ENCODE measurements around the gene NCR2.

NCR2 gene

GRCh38 chr6:41374618-41375590 lies 39.5 kb downstream of the NCR2 start:
- WGBS, 2 experiments (ENCODE audit: insufficient coverage in 2 of 2): 0 to 2% methylated on average over 13 to 31 of the region's 46 CpGs
- no peaks in the 10 kb centered on the region for H3K36me3 ChIP-seq (ENCODE audit: control insufficient read depth, insufficient read depth, low read length)
- peak overlapping the region; percentile 3 for H3K4me3 ChIP-seq (ENCODE audit: extremely low read depth, insufficient read depth, low read length, poor library complexity, severe bottlenecking)
- no peaks in the 10 kb centered on the region for H3K9me3 ChIP-seq (ENCODE audit: control insufficient read depth, low read length)
- H3K27ac ChIP-seq (ENCODE audit: low read depth, low read length, severe bottlenecking): no peak overlapping the region
- H3K4me1 ChIP-seq (ENCODE audit: control insufficient read depth, insufficient read depth, low read length, poor library complexity, severe bottlenecking): peaks cover 45% of the 10 kb centered on the region

DNA sequence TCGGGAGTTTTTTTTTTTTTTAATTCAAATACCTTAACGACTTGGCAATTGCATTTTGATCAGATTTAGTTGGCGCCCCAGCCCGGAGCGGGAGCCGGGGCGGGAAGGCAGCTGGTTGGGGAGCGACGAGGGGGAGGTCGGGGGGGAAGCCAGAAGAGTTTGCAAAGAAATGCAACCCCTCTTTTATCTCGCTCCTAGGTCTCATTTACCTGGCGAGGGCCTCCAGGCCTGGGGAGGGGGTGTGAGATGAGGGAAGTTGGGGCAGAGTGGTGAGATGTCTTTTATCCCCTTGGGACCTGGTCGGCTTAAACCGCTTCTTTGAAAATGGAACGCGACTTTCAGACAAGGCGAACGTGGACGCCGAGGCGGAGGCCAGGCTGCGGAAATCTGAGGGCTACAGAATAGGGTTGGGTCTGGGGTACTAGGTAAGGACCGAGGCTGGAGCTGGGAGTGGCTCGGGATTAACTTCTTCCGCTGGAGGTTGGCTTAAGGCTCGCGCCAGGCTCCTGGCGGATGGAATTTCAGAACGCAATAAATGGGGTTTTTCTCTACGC lies 40.3 kb downstream of the NCR2 start:
- H3K36me3 ChIP-seq (ENCODE audit: control insufficient read depth, insufficient read depth, low read length): no peaks in the 10 kb centered on the region
- H3K27ac ChIP-seq (ENCODE audit: low read depth, low read length, severe bottlenecking): no peak overlapping the region
- H3K4me1 ChIP-seq (ENCODE audit: control insufficient read depth, insufficient read depth, low read length, poor library complexity, severe bottlenecking): peaks cover 40% of the 10 kb centered on the region
- H3K9me3 ChIP-seq (ENCODE audit: control insufficient read depth, low read length): no peaks in the 10 kb centered on the region
- 0 to 2% methylated on average over 10 to 22 of the region's 30 CpGs for WGBS, 2 experiments (ENCODE audit: insufficient coverage in 2 of 2)
- H3K4me3 ChIP-seq (ENCODE audit: extremely low read depth, insufficient read depth, low read length, poor library complexity, severe bottlenecking): no peak overlapping the region

DNA sequence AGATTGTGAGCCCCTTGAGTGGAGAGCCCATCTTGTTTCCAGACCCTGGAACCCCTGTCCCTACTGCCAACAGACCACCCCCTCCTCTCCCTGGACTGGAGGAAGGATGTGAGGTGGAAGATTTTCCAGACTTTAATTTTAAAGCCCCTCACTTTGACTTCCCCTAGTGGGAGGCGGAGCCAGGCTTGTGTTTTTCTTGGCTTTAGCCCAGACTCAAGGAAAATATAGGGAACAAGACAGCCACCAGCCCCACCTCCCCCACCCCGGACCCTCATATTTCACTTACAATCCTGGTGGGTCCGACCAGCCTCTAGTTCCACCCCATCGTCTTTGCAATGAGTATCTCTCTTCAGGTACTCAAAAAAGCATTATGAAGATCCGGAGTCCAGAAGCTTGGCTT lies 40.8 kb downstream of the NCR2 start:
- Histone ChIP-seq H3K9me3 (ENCODE audit: control insufficient read depth, low read length) (no peaks in the 10 kb centered on the region), H3K4me3 (ENCODE audit: extremely low read depth, insufficient read depth, low read length, poor library complexity, severe bottlenecking) (no peak overlapping the region), H3K36me3 (ENCODE audit: control insufficient read depth, insufficient read depth, low read length) (no peaks in the 10 kb centered on the region), H3K27ac (ENCODE audit: low read depth, low read length, severe bottlenecking) (no peak overlapping the region), H3K4me1 (ENCODE audit: control insufficient read depth, insufficient read depth, low read length, poor library complexity, severe bottlenecking) (peaks cover 35% of the 10 kb centered on the region)
- WGBS, 2 experiments (ENCODE audit: insufficient coverage in 2 of 2): 30 to 44% methylated on average over 5 of the region's 5 CpGs

GRCh38 chr6:41377071-41377470 lies 41.7 kb downstream of the NCR2 start:
- no peak overlapping the region for H3K27ac ChIP-seq (ENCODE audit: low read depth, low read length, severe bottlenecking)
- 84% methylated on average over 3 of the region's 4 CpGs; no CpG with 5 or more reads in 1 of the 2 experiments for WGBS, 2 experiments (ENCODE audit: insufficient coverage in 2 of 2)
- no peaks in the 10 kb centered on the region for H3K9me3 ChIP-seq (ENCODE audit: control insufficient read depth, low read length)
- no peak overlapping the region for H3K4me3 ChIP-seq (ENCODE audit: extremely low read depth, insufficient read depth, low read length, poor library complexity, severe bottlenecking)
- no peaks in the 10 kb centered on the region for H3K36me3 ChIP-seq (ENCODE audit: control insufficient read depth, insufficient read depth, low read length)
- H3K4me1 ChIP-seq (ENCODE audit: control insufficient read depth, insufficient read depth, low read length, poor library complexity, severe bottlenecking): peaks cover 26% of the 10 kb centered on the region

GRCh38 chr6:41379306-41379705 lies 43.9 kb downstream of the NCR2 start:
- peaks cover 13% of the 10 kb centered on the region for H3K4me1 ChIP-seq (ENCODE audit: control insufficient read depth, insufficient read depth, low read length, poor library complexity, severe bottlenecking)
- no peaks in the 10 kb centered on the region for H3K9me3 ChIP-seq (ENCODE audit: control insufficient read depth, low read length)
- H3K4me3 ChIP-seq (ENCODE audit: extremely low read depth, insufficient read depth, low read length, poor library complexity, severe bottlenecking): no peak overlapping the region
- H3K36me3 ChIP-seq (ENCODE audit: control insufficient read depth, insufficient read depth, low read length): no peaks in the 10 kb centered on the region
- no peak overlapping the region for H3K27ac ChIP-seq (ENCODE audit: low read depth, low read length, severe bottlenecking)

GRCh38 chr6:41386594-41386993 lies 51.2 kb downstream of the NCR2 start:
- 81 to 100% methylated on average over 2 of the region's 2 CpGs for WGBS, 2 experiments (ENCODE audit: insufficient coverage in 2 of 2)
- H3K4me1 ChIP-seq (ENCODE audit: control insufficient read depth, insufficient read depth, low read length, poor library complexity, severe bottlenecking): no peaks in the 10 kb centered on the region
- no peak overlapping the region for H3K4me3 ChIP-seq (ENCODE audit: extremely low read depth, insufficient read depth, low read length, poor library complexity, severe bottlenecking)
- no peak overlapping the region for H3K27ac ChIP-seq (ENCODE audit: low read depth, low read length, severe bottlenecking)
- no peaks in the 10 kb centered on the region for H3K36me3 ChIP-seq (ENCODE audit: control insufficient read depth, insufficient read depth, low read length)
- no peaks in the 10 kb centered on the region for H3K9me3 ChIP-seq (ENCODE audit: control insufficient read depth, low read length)

DNA sequence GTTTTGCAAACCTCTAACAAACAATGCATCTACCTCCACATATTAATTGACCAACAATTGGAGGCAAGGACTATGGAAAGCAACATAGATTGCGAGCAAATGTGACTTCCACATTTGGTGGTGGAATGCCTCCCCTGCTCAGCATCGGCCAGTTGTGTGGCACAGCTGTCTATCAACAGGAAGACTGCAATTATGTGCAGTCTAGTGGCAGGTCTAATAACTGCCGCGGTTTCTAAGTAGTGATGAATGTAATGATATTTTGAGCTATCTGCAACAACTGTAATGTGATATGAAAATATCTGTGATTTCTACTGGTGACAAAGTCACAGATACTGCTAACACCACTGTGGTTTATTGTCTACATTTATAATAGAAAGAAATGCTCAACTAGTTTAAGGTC lies 56.8 kb downstream of the NCR2 start:
- Histone ChIP-seq H3K4me3 (ENCODE audit: extremely low read depth, insufficient read depth, low read length, poor library complexity, severe bottlenecking) (no peak overlapping the region), H3K36me3 (ENCODE audit: control insufficient read depth, insufficient read depth, low read length) (no peaks in the 10 kb centered on the region), H3K9me3 (ENCODE audit: control insufficient read depth, low read length) (peaks cover 8% of the 10 kb centered on the region), H3K27ac (ENCODE audit: low read depth, low read length, severe bottlenecking) (no peak overlapping the region), H3K4me1 (ENCODE audit: control insufficient read depth, insufficient read depth, low read length, poor library complexity, severe bottlenecking) (no peaks in the 10 kb centered on the region)
- 100% methylated on average over 4 of the region's 4 CpGs for WGBS, 2 experiments (ENCODE audit: insufficient coverage in 2 of 2)

GRCh38 chr6:41396335-41396734 lies 60.9 kb downstream of the NCR2 start:
- Histone ChIP-seq H3K4me1 (ENCODE audit: control insufficient read depth, insufficient read depth, low read length, poor library complexity, severe bottlenecking) (no peaks in the 10 kb centered on the region), H3K9me3 (ENCODE audit: control insufficient read depth, low read length) (peaks cover 12% of the 10 kb centered on the region), H3K4me3 (ENCODE audit: extremely low read depth, insufficient read depth, low read length, poor library complexity, severe bottlenecking) (no peak overlapping the region), H3K27ac (ENCODE audit: low read depth, low read length, severe bottlenecking) (no peak overlapping the region), H3K36me3 (ENCODE audit: control insufficient read depth, insufficient read depth, low read length) (no peaks in the 10 kb centered on the region)
- 70 to 80% methylated on average over 1 to 2 of the region's 5 CpGs for WGBS, 2 experiments (ENCODE audit: insufficient coverage in 2 of 2)

- peaks cover 7% of the 10 kb centered on the region for H3K9me3 ChIP-seq (ENCODE audit: control insufficient read depth, low read length)
- no peaks in the 10 kb centered on the region for H3K36me3 ChIP-seq (ENCODE audit: control insufficient read depth, insufficient read depth, low read length)
- 74 to 88% methylated on average over 2 to 5 of the region's 5 CpGs for WGBS, 2 experiments (ENCODE audit: insufficient coverage in 2 of 2)
- H3K4me1 ChIP-seq (ENCODE audit: control insufficient read depth, insufficient read depth, low read length, poor library complexity, severe bottlenecking): no peaks in the 10 kb centered on the region
- H3K4me3 ChIP-seq (ENCODE audit: extremely low read depth, insufficient read depth, low read length, poor library complexity, severe bottlenecking): no peak overlapping the region
- H3K27ac ChIP-seq (ENCODE audit: low read depth, low read length, severe bottlenecking): no peak overlapping the region
Measured at GRCh38 chr6:41399424-41399823, 64.0 kb downstream of the NCR2 start.
